Neuronal stem cell (in vitro differentiated cells): ENCODE data around the gene SLC6A7.

ENCODE experiments used
- DNase-seq: peaks from one replicate; pipeline ENCODE4 v3.0.0-alpha.2; 2013; ENCODE audit warnings: low spot score
- H2AFZ ChIP-seq: one replicate; pipeline ENCODE4 v1.6.1; 2013; ENCODE audit warnings: mild to moderate bottlenecking, low read length, inconsistent platforms
- H2AK5ac ChIP-seq: 2 replicates; pipeline ENCODE4 v1.6.1; 2013; ENCODE audit warnings: low read depth, mild to moderate bottlenecking, inconsistent platforms, low read length, moderate library complexity, mixed read lengths
- H2BK120ac ChIP-seq: 2 replicates; pipeline ENCODE4 v1.6.1; 2013; ENCODE audit warnings: low read depth, mild to moderate bottlenecking, inconsistent platforms, low read length, moderate library complexity, mixed read lengths
- H2BK12ac ChIP-seq: one replicate; pipeline ENCODE4 v1.6.1; 2013; ENCODE audit warnings: low read length, inconsistent platforms
- H2BK15ac ChIP-seq: 2 replicates; pipeline ENCODE4 v1.6.1; 2013; ENCODE audit warnings: mild to moderate bottlenecking, low read length, inconsistent platforms, mixed read lengths
- H2BK5ac ChIP-seq: one replicate; pipeline ENCODE4 v1.6.1; 2013; ENCODE audit warnings: inconsistent platforms, mild to moderate bottlenecking, low read length, moderate library complexity
- H3K14ac ChIP-seq: one replicate; pipeline ENCODE4 v1.6.1; 2013; ENCODE audit warnings: low read length, inconsistent platforms
- H3K18ac ChIP-seq: 2 replicates; pipeline ENCODE4 v1.6.1; 2013; ENCODE audit warnings: low read length, inconsistent platforms
- H3K23ac ChIP-seq: 2 replicates; pipeline ENCODE4 v1.6.1; 2013; ENCODE audit warnings: low read depth, mild to moderate bottlenecking, mixed read lengths, low read length, inconsistent platforms; ENCODE audit not compliant: poor library complexity
- H3K27ac ChIP-seq: replicated peaks from 3 replicates; pipeline ENCODE4 v1.5.1; 2013; ENCODE audit warnings: low read length, inconsistent platforms
- H3K27me3 ChIP-seq, 3 experiments: 2 replicates each; pipeline ENCODE4 v1.6.1; 2013; ENCODE audit warnings: low read length in 3 of 3, mild to moderate bottlenecking in 2 of 3, inconsistent platforms in 1 of 3, low read depth in 1 of 3, mixed read lengths in 1 of 3, moderate library complexity in 1 of 3; ENCODE audit not compliant: control insufficient read depth in 3 of 3, insufficient read depth in 3 of 3
- H3K36me3 ChIP-seq, 2 donors: replicated peaks in 1 of 2; 2 replicates each; pipeline ENCODE4 v1.6.1; 2013; ENCODE audit warnings: low read length in 2 of 2; ENCODE audit not compliant: control insufficient read depth in 2 of 2, insufficient read depth in 2 of 2
- H3K4ac ChIP-seq: 2 replicates; pipeline ENCODE4 v1.6.1; 2013; ENCODE audit warnings: inconsistent platforms, mild to moderate bottlenecking, low read length, moderate library complexity
- H3K4me1 ChIP-seq, 2 donors: 1 replicate in 1 of 2; 2 replicates in 1 of 2; pipeline ENCODE4 v1.6.1; 2013; ENCODE audit warnings: low read length in 2 of 2, low read depth in 1 of 2; ENCODE audit not compliant: control insufficient read depth in 2 of 2, insufficient read depth in 1 of 2
- H3K4me2 ChIP-seq: one replicate; pipeline ENCODE4 v1.6.1; 2013; ENCODE audit warnings: mild to moderate bottlenecking, low read length, inconsistent platforms; ENCODE audit not compliant: insufficient read depth, poor library complexity, severe bottlenecking
- H3K4me3 ChIP-seq, 2 donors: 2 replicates each; pipeline ENCODE4 v1.5.1; 2013; ENCODE audit warnings: low read length in 2 of 2, mild to moderate bottlenecking in 2 of 2, inconsistent platforms in 1 of 2, moderate library complexity in 1 of 2
- H3K79me1 ChIP-seq: one replicate; pipeline ENCODE4 v1.6.1; 2013; ENCODE audit warnings: low read depth, mild to moderate bottlenecking, inconsistent platforms, low read length, moderate library complexity
- H3K9ac ChIP-seq: one replicate; pipeline ENCODE4 v1.6.1; 2013; ENCODE audit warnings: mild to moderate bottlenecking, low read depth, low read length, inconsistent platforms; ENCODE audit not compliant: poor library complexity
- H3K9me3 ChIP-seq, 2 donors: replicated peaks in 1 of 2; 2 replicates each; pipeline versions ENCODE3 to v1.6.1; 2013; ENCODE audit warnings: low read length in 2 of 2, mild to moderate bottlenecking in 2 of 2, inconsistent platforms in 1 of 2, low read depth in 1 of 2, mixed read lengths in 1 of 2, moderate library complexity in 1 of 2; ENCODE audit not compliant: control insufficient read depth in 2 of 2, insufficient read depth in 1 of 2
- H4K8ac ChIP-seq: one replicate; pipeline ENCODE4 v1.6.1; 2013; ENCODE audit warnings: low read depth, mild to moderate bottlenecking, inconsistent platforms, low read length, moderate library complexity
- H4K91ac ChIP-seq: one replicate; pipeline ENCODE4 v1.6.1; 2013; ENCODE audit warnings: low read length, low read depth, mild to moderate bottlenecking, inconsistent platforms; ENCODE audit not compliant: poor library complexity
- WGBS, 2 donors: extraction: QIAGEN DNeasy Blood & Tissue Kit; methylation state at CpG; one replicate each; pipeline ENCODE4 v1.1.7; 2013; ENCODE audit warnings: missing lambda C conversion rate in 2 of 2, mixed read lengths in 1 of 2; ENCODE audit not compliant: insufficient read length in 2 of 2, insufficient replicate concordance in 1 of 2; ENCODE audit errors: extremely low coverage in 2 of 2; 5-methylcytosine and 5-hydroxymethylcytosine counted together

SLC6A7 gene

DNA sequence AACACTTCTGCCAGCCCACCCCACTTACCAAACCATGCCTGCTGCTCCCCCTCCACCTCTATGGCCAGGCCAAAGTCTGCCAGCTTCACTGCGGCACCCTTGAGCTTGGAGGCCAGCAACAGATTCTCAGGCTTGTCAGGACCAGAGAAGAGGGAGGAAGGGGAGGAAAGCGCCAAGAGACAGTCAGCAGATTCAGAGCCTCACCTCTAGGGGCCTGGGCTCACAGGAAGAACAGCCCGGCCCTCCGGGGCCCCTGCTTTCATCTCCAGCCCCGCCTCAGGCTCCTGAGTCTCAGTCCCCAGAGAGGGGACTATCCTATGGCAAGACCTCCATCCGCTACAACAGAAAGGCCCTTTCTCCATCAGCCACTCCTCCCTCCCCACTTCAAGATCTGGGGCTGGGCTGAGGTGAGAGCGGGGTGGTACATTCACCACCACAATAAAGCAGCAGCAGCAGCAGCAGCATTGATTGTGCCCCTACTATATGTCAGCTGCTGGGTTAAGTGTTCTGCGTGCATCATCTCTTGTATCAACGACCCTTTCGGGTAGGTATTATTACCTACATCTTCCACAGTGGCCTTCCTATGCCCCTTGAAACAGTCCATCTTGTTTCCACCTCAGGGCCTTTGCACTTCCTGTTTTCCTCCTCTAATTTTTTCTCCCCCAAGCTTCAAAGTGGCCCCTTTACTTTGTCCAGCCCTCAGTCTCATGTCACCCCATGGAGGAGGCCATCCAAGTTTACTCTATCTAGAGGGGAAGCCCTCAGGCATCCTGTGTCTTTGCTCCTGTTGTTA is 63.8 kb downstream of the SLC6A7 start:
- Histone ChIP-seq H3K79me1 (no peaks in the 10 kb centered on the region), H3K9me3 (no peaks in the 10 kb centered on the region), H3K23ac (peak overlapping the region; percentile 25), H3K18ac (peak overlapping the region; percentile 72), H2AFZ (no peak overlapping the region), H2BK120ac (no peak overlapping the region), H3K4me1 (peaks cover 25 to 44% of the 10 kb centered on the region in 2 donors), H3K4ac (no peak overlapping the region), H2BK5ac (no peak overlapping the region), H2AK5ac (peak overlapping the region; percentile 86), H3K4me3 (no peak overlapping the region), H3K4me2 (no peak overlapping the region), H2BK15ac (peak overlapping the region; percentile 51), H3K27me3 (no peaks in the 10 kb centered on the region), H3K36me3 (no peaks in the 10 kb centered on the region), H3K14ac (no peak overlapping the region), H4K8ac (no peak overlapping the region), H3K27ac (no peak overlapping the region), H3K9ac (no peak overlapping the region), H2BK12ac (no peak overlapping the region), H4K91ac (no peak overlapping the region)
- no peak for DNase-seq
- no CpG with 5 or more reads among the region's 10 CpGs for WGBS, 2 donors

DNA sequence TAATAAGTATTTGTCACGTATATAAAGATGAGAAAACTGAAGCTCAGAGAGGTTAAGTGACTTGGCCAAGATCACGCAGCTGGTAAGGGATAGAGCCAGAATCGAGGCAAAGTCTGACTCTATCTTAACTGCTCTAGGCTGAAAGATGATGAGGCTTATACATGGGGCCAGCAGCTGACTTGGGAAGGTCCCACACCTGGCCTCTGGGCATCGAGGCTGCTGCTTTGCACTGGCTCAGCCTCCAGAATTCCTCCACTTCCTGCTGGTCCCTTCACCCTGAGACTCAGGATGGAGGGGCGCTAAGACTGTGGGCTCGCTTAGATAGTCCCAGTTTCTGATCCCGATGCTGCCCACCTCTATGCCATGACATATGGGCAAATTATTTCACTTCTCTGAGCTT is 64.5 kb downstream of the SLC6A7 start:
- Histone ChIP-seq H2BK120ac (no peak overlapping the region), H3K9me3 (no peaks in the 10 kb centered on the region), H3K4ac (no peak overlapping the region), H4K8ac (no peak overlapping the region), H3K14ac (no peak overlapping the region), H3K27me3 (no peaks in the 10 kb centered on the region), H3K36me3 (no peaks in the 10 kb centered on the region), H2BK5ac (no peak overlapping the region), H3K18ac (no peak overlapping the region), H3K23ac (no peak overlapping the region), H2BK12ac (no peak overlapping the region), H3K4me1 (peaks cover 25 to 44% of the 10 kb centered on the region in 2 donors), H2BK15ac (no peak overlapping the region), H3K9ac (no peak overlapping the region), H3K79me1 (no peaks in the 10 kb centered on the region), H4K91ac (no peak overlapping the region), H3K27ac (no peak overlapping the region), H2AFZ (peak overlapping the region; percentile 39), H3K4me2 (no peak overlapping the region), H2AK5ac (no peak overlapping the region), H3K4me3 (no peak overlapping the region)
- DNase-seq: no peak
- no CpG with 5 or more reads among the region's 7 CpGs for WGBS, 2 donors

DNA sequence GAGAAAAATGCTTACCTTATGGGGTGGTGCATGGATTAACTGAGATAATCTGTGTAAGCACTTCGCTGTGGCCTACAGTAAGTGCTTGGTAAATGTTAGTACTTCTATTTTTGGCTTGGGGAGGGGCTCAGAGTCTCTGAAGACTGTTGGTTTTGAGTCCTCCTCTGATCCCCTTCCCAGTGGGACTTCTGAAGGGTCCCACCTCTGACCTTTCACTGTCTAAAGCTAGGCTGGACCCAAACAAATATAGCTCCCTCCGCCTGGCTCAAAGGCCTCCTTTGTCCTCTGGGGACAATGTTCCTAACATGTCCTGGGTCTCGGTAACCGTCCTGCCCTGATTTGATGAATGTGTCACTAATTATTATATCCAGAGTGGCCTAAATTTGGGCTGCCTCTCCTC is 64.9 kb downstream of the SLC6A7 start:
- Histone ChIP-seq H2AFZ (peak overlapping the region; percentile 39), H3K4me3 (no peak overlapping the region), H3K4me1 (peaks cover 25 to 44% of the 10 kb centered on the region in 2 donors), H4K91ac (no peak overlapping the region), H3K9me3 (no peaks in the 10 kb centered on the region), H2AK5ac (no peak overlapping the region), H4K8ac (no peak overlapping the region), H3K27me3 (no peaks in the 10 kb centered on the region), H3K23ac (no peak overlapping the region), H3K4ac (no peak overlapping the region), H3K9ac (no peak overlapping the region), H3K36me3 (no peaks in the 10 kb centered on the region), H2BK120ac (no peak overlapping the region), H3K4me2 (no peak overlapping the region), H2BK5ac (no peak overlapping the region), H3K18ac (no peak overlapping the region), H3K79me1 (no peaks in the 10 kb centered on the region), H2BK12ac (no peak overlapping the region), H3K27ac (no peak overlapping the region), H2BK15ac (no peak overlapping the region), H3K14ac (no peak overlapping the region)
- no peak for DNase-seq
- no CpG with 5 or more reads among the region's 4 CpGs for WGBS, 2 donors

DNA sequence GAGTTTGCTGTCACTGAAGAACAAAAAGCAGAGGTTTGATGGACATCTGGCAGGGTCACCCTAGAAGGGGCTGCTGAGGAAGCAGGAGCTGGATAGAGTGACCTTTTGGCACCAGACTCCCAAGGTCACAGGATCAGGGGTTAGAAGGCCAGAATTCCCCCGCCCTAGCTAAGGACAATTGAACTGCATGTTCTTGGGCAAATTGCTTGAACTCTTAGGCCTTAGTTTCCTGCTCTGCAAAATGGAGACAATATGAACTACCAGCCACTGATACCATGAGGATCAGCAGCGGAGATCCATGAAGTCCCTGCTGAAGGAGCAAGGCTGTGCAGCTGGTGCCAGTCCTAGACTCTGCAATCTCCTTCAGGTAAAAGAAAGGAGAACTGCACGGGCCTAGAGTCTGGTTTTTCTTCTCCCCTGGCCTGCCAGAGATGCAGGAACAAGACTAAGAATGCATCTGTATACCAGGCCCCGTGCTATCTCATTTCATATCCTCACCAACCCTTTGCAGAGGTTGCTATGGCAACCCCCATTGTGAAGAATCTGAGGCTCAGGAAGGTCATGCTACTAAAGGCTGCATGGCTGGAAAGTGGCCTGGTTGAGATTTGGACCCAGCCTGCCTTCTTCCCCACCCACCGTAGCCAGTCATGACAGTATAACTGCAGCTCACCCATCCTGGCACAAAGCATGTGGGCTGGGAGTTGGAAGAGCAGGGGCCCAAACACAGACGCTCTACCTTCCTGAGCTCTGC is 66.0 kb downstream of the SLC6A7 start:
- H2BK15ac ChIP-seq: no peak overlapping the region
- H3K36me3 ChIP-seq: no peaks in the 10 kb centered on the region
- no peak overlapping the region for H4K8ac ChIP-seq
- no peak overlapping the region for H3K27ac ChIP-seq
- peak overlapping the region; percentile 36 for H2BK120ac ChIP-seq
- peak overlapping the region; percentile 73 for H3K18ac ChIP-seq
- no peak overlapping the region for H3K23ac ChIP-seq
- peak overlapping the region; percentile 25 for H3K14ac ChIP-seq
- no peak overlapping the region for H3K4me3 ChIP-seq
- H3K79me1 ChIP-seq: no peaks in the 10 kb centered on the region
- H3K4ac ChIP-seq: no peak overlapping the region
- peak overlapping the region; percentile 39 for H2AFZ ChIP-seq
- H3K4me1 ChIP-seq: peaks cover 25 to 44% of the 10 kb centered on the region in 2 donors
- peak overlapping the region; percentile 68 for H3K9ac ChIP-seq
- peak overlapping the region; percentile 14 for H2BK5ac ChIP-seq
- no peak overlapping the region for H4K91ac ChIP-seq
- peak; percentile 52 for DNase-seq
- H3K27me3 ChIP-seq: no peaks in the 10 kb centered on the region
- no peak overlapping the region for H2BK12ac ChIP-seq
- H3K4me2 ChIP-seq: no peak overlapping the region
- H3K9me3 ChIP-seq: no peaks in the 10 kb centered on the region
- H2AK5ac ChIP-seq: peak overlapping the region; percentile 9
- WGBS, 2 donors: no CpG with 5 or more reads among the region's 6 CpGs
